Fibroblast of pulmonary artery (primary cell): Measurements from ENCODE around the gene SQOR.

ENCODE experiments used
- DNase-seq: peaks from one replicate; pipeline ENCODE4 v3.0.0-alpha.2; 2010; ENCODE audit warnings: low read depth
- H3K4me3 ChIP-seq: replicated peaks from 2 replicates; pipeline ENCODE4 v1.5.1; 2011; ENCODE audit warnings: low read depth, mild to moderate bottlenecking, control low read depth, low read length, moderate library complexity
- CTCF ChIP-seq: IDR thresholded peaks from 2 replicates; pipeline ENCODE4 v1.5.1; 2011; ENCODE audit warnings: mild to moderate bottlenecking, control low read depth, low read length, inconsistent platforms; ENCODE audit errors: missing control alignments

SQOR gene

DNA sequence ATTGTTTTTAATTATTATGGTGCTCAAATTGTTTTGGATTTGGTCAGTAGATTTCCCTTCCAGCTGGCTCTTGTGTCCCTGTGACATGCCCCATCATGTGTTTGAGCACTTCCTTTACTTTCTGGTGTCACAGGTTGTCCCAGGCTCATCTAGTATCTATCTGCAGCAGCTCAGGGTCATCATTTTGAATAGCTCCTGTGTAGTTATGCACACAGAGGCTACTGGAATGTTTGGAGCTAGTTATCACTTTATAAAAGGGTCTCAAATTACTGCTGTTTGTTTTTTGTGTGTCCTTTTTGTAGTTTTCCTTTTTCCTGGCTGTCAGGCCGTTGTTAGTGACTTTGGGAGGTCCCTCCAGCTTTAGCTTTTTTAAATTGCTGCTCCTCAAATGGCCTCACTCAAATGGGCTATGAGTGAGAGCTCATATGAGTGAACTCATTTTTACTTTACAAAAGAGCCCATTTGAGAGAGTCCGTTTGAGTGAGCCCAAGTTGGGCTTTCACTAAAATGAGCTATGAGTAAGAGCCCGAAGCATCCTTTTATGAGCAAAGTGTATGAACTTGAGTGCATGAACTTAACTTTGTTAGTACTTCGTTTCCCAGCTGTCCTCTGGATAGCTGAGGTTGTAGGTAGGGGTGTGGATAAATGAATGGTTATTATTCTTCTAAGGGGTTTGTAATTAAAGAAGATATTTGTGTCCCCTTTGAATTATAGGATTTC is 43.8 kb downstream of the SQOR start:
- no peak for DNase-seq
- H3K4me3 ChIP-seq, result no peak overlapping the region
- TF ChIP-seq CTCF, result no peak

DNA sequence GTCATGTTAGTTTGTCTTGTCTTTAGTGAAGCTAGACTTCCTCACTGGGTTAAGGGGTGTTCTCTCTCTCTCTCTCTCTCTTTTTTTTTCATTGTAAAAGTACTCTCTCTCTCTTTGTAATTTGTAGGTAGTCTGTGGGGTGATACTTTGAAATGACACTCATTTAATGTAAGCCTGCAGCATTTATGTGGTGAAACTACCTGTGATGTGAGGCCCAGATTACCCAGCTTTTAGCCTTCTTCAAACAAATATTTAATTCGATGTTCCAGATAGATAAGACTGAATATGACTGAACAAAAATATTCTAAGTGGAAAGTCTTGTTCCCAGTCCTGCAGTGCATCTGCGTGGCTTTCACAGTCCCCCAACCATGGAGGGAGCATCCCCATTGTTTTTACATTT is 49.7 kb downstream of the SQOR start:
- H3K4me3 ChIP-seq, result no peak overlapping the region
- TF ChIP-seq CTCF, result no peak
- DNase-seq, result no peak

- DNase-seq, result no peak
- TF ChIP-seq CTCF, result no peak
- H3K4me3 ChIP-seq, result no peak overlapping the region
Measured at GRCh38 chr15:45689616-45690015, 54.8 kb downstream of the SQOR start.

GRCh38 chr15:45690581-45691260 is 55.9 kb downstream of the SQOR start:
- DNase-seq, result no peak
- no peak overlapping the region for H3K4me3 ChIP-seq
- TF ChIP-seq CTCF, result no peak

GRCh38 chr15:45701108-45701507 is 66.3 kb downstream of the SQOR start:
- no peak for TF ChIP-seq CTCF
- no peak overlapping the region for H3K4me3 ChIP-seq
- DNase-seq, result no peak

DNA sequence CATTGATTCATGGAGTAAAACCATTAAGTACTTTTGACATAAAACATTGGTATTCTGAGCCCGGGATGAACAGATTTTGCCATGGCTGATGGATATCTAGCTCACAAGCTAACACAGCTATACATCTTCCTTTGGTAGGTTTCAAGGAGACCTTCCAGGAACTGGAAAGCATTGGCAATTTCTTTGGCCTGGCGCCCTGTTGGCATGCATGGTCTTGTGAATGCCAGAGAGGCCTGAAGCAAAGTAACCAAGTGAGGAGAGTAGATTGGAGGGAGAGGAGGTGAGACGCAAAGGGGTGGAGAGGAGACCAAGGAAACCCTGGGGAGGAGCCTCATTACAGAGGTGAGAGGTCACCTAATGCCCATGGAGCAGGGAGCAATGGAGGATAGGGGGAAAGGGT is 67.2 kb downstream of the SQOR start:
- TF ChIP-seq CTCF, result no peak

More for the DNA sequence above, 67.2 kb downstream of the SQOR start:
- H3K4me3 ChIP-seq, result no peak overlapping the region
- DNase-seq, result no peak
